Measurements from ENCODE around the gene VKORC1. TPM values are rescaled to one million over a fixed set of nuclear protein-coding genes. Genes with fewer than 3 reads are reported as not detected.

VKORC1 gene
- polyA plus RNA-seq, 1 donor from 2014 or later = 90.7 TPM

- Mint-ChIP-seq H3K4me1 (peaks cover 13 to 15% (median 14%) of the 10 kb centered on the region in 3 donors), H3K9me3 (no peaks in the 10 kb centered on the region), H3K27me3 (no peaks in the 10 kb centered on the region), H3K4me3 (peak overlapping the region in 1 of 4 donors; percentile 68), H3K27ac (peak overlapping the region in 1 of 3 donors; percentile 12), H3K36me3 (no peaks in the 10 kb centered on the region)
Observed at GRCh38 chr16:31114468-31114867, 19.9 kb upstream of the VKORC1 start.

GRCh38 chr16:31113121-31114120 lies 18.8 kb upstream of the VKORC1 start:
- Mint-ChIP-seq H3K27ac (peak overlapping the region in 2 of 3 donors; percentile 68 to 73), H3K27me3 (no peaks in the 10 kb centered on the region), H3K9me3 (no peaks in the 10 kb centered on the region), H3K36me3 (no peaks in the 10 kb centered on the region), H3K4me1 (peaks cover 11 to 14% (median 12%) of the 10 kb centered on the region in 3 donors), H3K4me3 (peak overlapping the region in 1 of 4 donors; percentile 81)

GRCh38 chr16:31112711-31113110 lies 18.1 kb upstream of the VKORC1 start:
- Mint-ChIP-seq H3K27ac (no peak overlapping the region), H3K4me1 (peaks cover 9 to 15% (median 14%) of the 10 kb centered on the region in 3 donors), H3K27me3 (no peaks in the 10 kb centered on the region), H3K36me3 (no peaks in the 10 kb centered on the region), H3K4me3 (peak overlapping the region in 2 of 4 donors; percentile 35 to 52), H3K9me3 (no peaks in the 10 kb centered on the region)

- Mint-ChIP-seq H3K27ac (peak overlapping the region in 1 of 3 donors; percentile 57), H3K9me3 (no peaks in the 10 kb centered on the region), H3K4me3 (peak overlapping the region in 2 of 4 donors; percentile 79 to 83), H3K27me3 (no peaks in the 10 kb centered on the region), H3K36me3 (no peaks in the 10 kb centered on the region), H3K4me1 (peaks cover 13 to 16% (median 13%) of the 10 kb centered on the region in 3 donors)
Observed at GRCh38 chr16:31111881-31112466, 17.4 kb upstream of the VKORC1 start.

- peak overlapping the region; percentile 33 to 76 (median 42) for H3K27ac Mint-ChIP-seq
- no peaks in the 10 kb centered on the region for H3K9me3 Mint-ChIP-seq
- H3K36me3 Mint-ChIP-seq = no peaks in the 10 kb centered on the region
Observed at GRCh38 chr16:31110106-31111034, 15.8 kb upstream of the VKORC1 start.

GRCh38 chr16:31109622-31110021 lies 15.0 kb upstream of the VKORC1 start:
- H3K27me3 Mint-ChIP-seq = no peaks in the 10 kb centered on the region
- no peaks in the 10 kb centered on the region for H3K9me3 Mint-ChIP-seq
- H3K36me3 Mint-ChIP-seq = no peaks in the 10 kb centered on the region
- H3K27ac Mint-ChIP-seq = no peak overlapping the region
- H3K4me1 Mint-ChIP-seq = peaks cover 15 to 16% (median 15%) of the 10 kb centered on the region in 3 donors
- peak overlapping the region; percentile 74 to 90 (median 87) for H3K4me3 Mint-ChIP-seq

More at GRCh38 chr16:31110106-31111034, 15.8 kb upstream of the VKORC1 start:
- H3K4me3 Mint-ChIP-seq = peak overlapping the region; percentile 48 to 90 (median 77)
- no peaks in the 10 kb centered on the region for H3K27me3 Mint-ChIP-seq
- H3K4me1 Mint-ChIP-seq = peaks cover 15 to 16% (median 15%) of the 10 kb centered on the region in 3 donors

- Mint-ChIP-seq H3K27me3 (no peaks in the 10 kb centered on the region), H3K9me3 (no peaks in the 10 kb centered on the region), H3K4me1 (peaks cover 15 to 16% (median 15%) of the 10 kb centered on the region in 3 donors), H3K36me3 (no peaks in the 10 kb centered on the region), H3K4me3 (peak overlapping the region; percentile 74 to 90 (median 87)), H3K27ac (no peak overlapping the region)
Observed at GRCh38 chr16:31108794-31109558, 14.4 kb upstream of the VKORC1 start.

- H3K4me1 Mint-ChIP-seq = peaks cover 13 to 16% (median 15%) of the 10 kb centered on the region in 3 donors
- peak within 1 kb of the TSS; percentile 84 to 96 (median 94) for H3K4me3 Mint-ChIP-seq
Observed at GRCh38 chr16:31108035-31108793, 13.6 kb upstream of the VKORC1 start, which contains the start of gene BCKDK. BCKDK (plus strand) TSS chr16:31108386; CDS start chr16:31109224, 838 bp downstream.

GRCh38 chr16:31107465-31107867 lies 12.9 kb upstream of the VKORC1 start:
- Mint-ChIP-seq H3K9me3 (no peaks in the 10 kb centered on the region), H3K27ac (peak overlapping the region; percentile 27 to 88 (median 45)), H3K27me3 (no peaks in the 10 kb centered on the region), H3K4me3 (peak overlapping the region; percentile 84 to 96 (median 94)), H3K4me1 (peaks cover 13 to 16% (median 15%) of the 10 kb centered on the region in 3 donors), H3K36me3 (no peaks in the 10 kb centered on the region)

More at GRCh38 chr16:31108035-31108793, 13.6 kb upstream of the VKORC1 start, which contains the start of gene BCKDK:
- Mint-ChIP-seq H3K9me3 (no peaks in the 10 kb centered on the region), H3K36me3 (no peaks in the 10 kb centered on the region), H3K27me3 (no peaks in the 10 kb centered on the region), H3K27ac (peak within 1 kb of the TSS; percentile 27 to 88 (median 45))

GRCh38 chr16:31106509-31107464 lies 12.2 kb upstream of the VKORC1 start:
- Mint-ChIP-seq H3K4me1 (peaks cover 13 to 16% (median 15%) of the 10 kb centered on the region in 3 donors), H3K36me3 (no peaks in the 10 kb centered on the region), H3K9me3 (no peaks in the 10 kb centered on the region), H3K27ac (peak overlapping the region in 1 of 3 donors; percentile 45), H3K4me3 (peak overlapping the region in 3 of 4 donors; percentile 84 to 96 (median 92)), H3K27me3 (no peaks in the 10 kb centered on the region)

GRCh38 chr16:31105677-31106213 lies 11.1 kb upstream of the VKORC1 start:
- no peaks in the 10 kb centered on the region for H3K9me3 Mint-ChIP-seq
- H3K4me1 Mint-ChIP-seq = peaks cover 13 to 16% (median 15%) of the 10 kb centered on the region in 3 donors
- H3K27me3 Mint-ChIP-seq = no peaks in the 10 kb centered on the region
- no peaks in the 10 kb centered on the region for H3K36me3 Mint-ChIP-seq
- H3K27ac Mint-ChIP-seq = peak overlapping the region in 1 of 3 donors; percentile 78
- peak overlapping the region; percentile 8 to 84 (median 46) for H3K4me3 Mint-ChIP-seq
